Upper lobe of left lung (tissue), 6 donors: ENCODE measurements around the gene PAK5. TPM values are rescaled to one million over a fixed set of nuclear protein-coding genes. Genes with fewer than 3 reads are reported as not detected.

ENCODE experiments used
- ATAC-seq, 2 donors: fragments of 200-7000 bp; cut with Tn5 transposase; one replicate each; pipeline ENCODE4 v1.9.1; 2022; ENCODE audit warnings: mild to moderate bottlenecking in 2 of 2, moderate library complexity in 2 of 2; ENCODE audit not compliant: low FRiP score in 2 of 2
- DNase-seq, 2 donors: peaks; one replicate each; pipeline ENCODE4 v3.0.0-alpha.2; 2019 to 2020
- H3K27ac ChIP-seq, 4 donors: fragments of 200-600 bp; sonication (generic); one replicate each; pipeline ENCODE4 v1.5.1; 2016 to 2019
- H3K27me3 ChIP-seq, 4 donors: fragments of 200-600 bp; sonication (generic); one replicate each; pipeline ENCODE4 v1.5.1; 2017 to 2019
- H3K36me3 ChIP-seq, 4 donors: fragments of 200-600 bp; sonication (generic); one replicate each; pipeline ENCODE4 v1.5.1; 2016 to 2019
- H3K4me1 ChIP-seq, 4 donors: fragments of 200-600 bp; sonication (generic); one replicate each; pipeline ENCODE4 v1.5.1; 2018 to 2019
- H3K4me3 ChIP-seq, 4 donors: fragments of 200-600 bp; sonication (generic); one replicate each; pipeline ENCODE4 v1.5.1; 2017 to 2019; ENCODE audit warnings: mild to moderate bottlenecking in 2 of 4, moderate library complexity in 1 of 4
- H3K9me3 ChIP-seq, 4 donors: fragments of 200-600 bp; sonication (generic); one replicate each; pipeline ENCODE4 v1.5.1; 2018 to 2019
- CTCF ChIP-seq, 6 experiments: fragments of 450-650 bp in 4 of 6; fragments of 200-600 bp in 2 of 6; sonication (generic) in 2 of 6; IDR thresholded peaks; one replicate each; pipeline ENCODE4 v1.5.1; 2016 to 2019; ENCODE audit warnings: antibody characterized with exemption in 6 of 6
- EP300 ChIP-seq, 4 donors: sonication (generic); formaldehyde crosslinking; IDR thresholded peaks; one replicate each; pipeline ENCODE4 v1.5.1; 2017; ENCODE audit warnings: antibody characterized with exemption in 4 of 4, control low read depth in 2 of 4
- POLR2A ChIP-seq, 4 donors: fragments of 450-650 bp; IDR thresholded peaks; one replicate each; pipeline ENCODE4 v1.5.1; 2016 to 2017; ENCODE audit warnings: antibody characterized with exemption in 4 of 4, mild to moderate bottlenecking in 2 of 4
- POLR2AphosphoS5 ChIP-seq, 2 donors: sonication (generic); formaldehyde crosslinking; IDR thresholded peaks; one replicate each; pipeline ENCODE4 v1.5.1; 2017; ENCODE audit warnings: antibody characterized with exemption in 2 of 2
- WGBS, 2 donors: methylation state at CpG; one replicate each; pipeline ENCODE4 v1.1.5; 2017 to 2018; 5-methylcytosine and 5-hydroxymethylcytosine counted together
- total RNA-seq, 6 donors: library from RNA; depleted of rRNA in 4 of 6; stranded (reverse); fragments of >200 nt in 4 of 6; gene quantifications; one replicate each; pipeline versions ENCODE4 v1.1.0 to v1.2.1, GENCODE V29; 2016 to 2021
- donor health status: DM: no; HTN: no; CAD: no; lungs with moderate emphysema.
- donor health status: DM: no; HTN: yes; CAD: no; lungs with severe emphysema.

Gene PAK5
- total RNA-seq, 6 donors from 2014 or later, result 0.17 to 0.30 (median 0.23) TPM; not detected in 2

- Histone ChIP-seq H3K4me1 (peaks cover 7 to 23% (median 14%) of the 10 kb centered on the region in 4 donors), H3K36me3 (no peaks in the 10 kb centered on the region), H3K27ac (no peak overlapping the region), H3K4me3 (no peak overlapping the region), H3K9me3 (no peaks in the 10 kb centered on the region), H3K27me3 (peaks cover 0 to 32% (median 12%) of the 10 kb centered on the region in 4 donors)
- peak in 1 of 2 donors; percentile 7 for ATAC-seq
- TF ChIP-seq POLR2A (IDR thresholded peaks at IDR 0.05), result no peak
- TF ChIP-seq EP300 (IDR thresholded peaks at IDR 0.05), result no peak
- TF ChIP-seq POLR2AphosphoS5 (IDR thresholded peaks at IDR 0.05), result no peak
- no peak for TF ChIP-seq CTCF (IDR thresholded peaks at IDR 0.05)
- peak in 1 of 2 donors; percentile 83 for DNase-seq
- 10 to 15% methylated on average over 25 to 31 of the region's 31 CpGs for WGBS, 2 donors
Observed at GRCh38 chr20:9506964-9507369, 331.9 kb downstream of the PAK5 start.

GRCh38 chr20:9506280-9506821 is 332.5 kb downstream of the PAK5 start:
- WGBS, 2 donors, result 16 to 34% methylated on average over 13 to 34 of the region's 34 CpGs
- H3K27me3 ChIP-seq, result peaks cover 0 to 32% (median 12%) of the 10 kb centered on the region in 4 donors
- no peaks in the 10 kb centered on the region for H3K9me3 ChIP-seq
- DNase-seq, result peak in 1 of 2 donors; percentile 81
- ATAC-seq, result peak in 1 of 2 donors; percentile 4
- H3K4me3 ChIP-seq, result no peak overlapping the region
- H3K4me1 ChIP-seq, result peaks cover 7 to 23% (median 14%) of the 10 kb centered on the region in 4 donors
- no peaks in the 10 kb centered on the region for H3K36me3 ChIP-seq
- H3K27ac ChIP-seq, result no peak overlapping the region
- TF ChIP-seq POLR2A (IDR thresholded peaks at IDR 0.05) (no peak), POLR2AphosphoS5 (IDR thresholded peaks at IDR 0.05) (no peak), EP300 (IDR thresholded peaks at IDR 0.05) (no peak), CTCF (IDR thresholded peaks at IDR 0.05) (no peak)

GRCh38 chr20:9503526-9504245 is 335.2 kb downstream of the PAK5 start:
- Histone ChIP-seq H3K36me3 (no peaks in the 10 kb centered on the region), H3K27ac (no peak overlapping the region), H3K4me1 (peaks cover 7 to 23% (median 14%) of the 10 kb centered on the region in 4 donors), H3K4me3 (no peak overlapping the region), H3K27me3 (peaks cover 0 to 27% (median 11%) of the 10 kb centered on the region in 4 donors), H3K9me3 (no peaks in the 10 kb centered on the region)
- TF ChIP-seq POLR2AphosphoS5 (IDR thresholded peaks at IDR 0.05), result no peak
- TF ChIP-seq EP300 (IDR thresholded peaks at IDR 0.05), result no peak
- TF ChIP-seq CTCF (IDR thresholded peaks at IDR 0.05), result no peak
- TF ChIP-seq POLR2A (IDR thresholded peaks at IDR 0.05), result no peak
- no peak for DNase-seq
- WGBS, 2 donors, result 54 to 64% methylated on average over 9 of the region's 9 CpGs
- peak in 1 of 2 donors; percentile 43 for ATAC-seq

GRCh38 chr20:9501473-9501872 is 337.4 kb downstream of the PAK5 start:
- DNase-seq, result no peak
- no peak overlapping the region for H3K4me3 ChIP-seq
- peaks cover 0 to 5% (median 3%) of the 10 kb centered on the region in 4 donors for H3K27me3 ChIP-seq
- 73 to 81% methylated on average over 2 of the region's 2 CpGs for WGBS, 2 donors
- H3K36me3 ChIP-seq, result no peaks in the 10 kb centered on the region
- no peak for ATAC-seq
- no peak overlapping the region for H3K27ac ChIP-seq
- TF ChIP-seq EP300 (IDR thresholded peaks at IDR 0.05) (no peak), CTCF (IDR thresholded peaks at IDR 0.05) (no peak), POLR2AphosphoS5 (IDR thresholded peaks at IDR 0.05) (no peak), POLR2A (IDR thresholded peaks at IDR 0.05) (no peak)
- peaks cover 0 to 11% (median 3%) of the 10 kb centered on the region in 4 donors for H3K4me1 ChIP-seq
- H3K9me3 ChIP-seq, result no peaks in the 10 kb centered on the region
